Astrocyte of the cerebellum (primary cell): ENCODE measurements around the gene TMEM88.

Experiments
- DNase-seq: peaks from one replicate; pipeline ENCODE4 v3.0.0-alpha.2; 2011; ENCODE audit warnings: low read depth
- H3K4me3 ChIP-seq: 2 replicates; pipeline ENCODE4 v1.5.1; 2011; ENCODE audit warnings: mild to moderate bottlenecking, low read depth, low read length, moderate library complexity
- CTCF ChIP-seq: IDR thresholded peaks from 2 replicates; pipeline ENCODE4 v1.5.1; 2012; ENCODE audit warnings: low read length, low read depth, moderate library complexity, mild to moderate bottlenecking; ENCODE audit errors: missing control alignments
- in situ Hi-C: cut with HindIII; loops from 2 replicates; pipeline ENCODE4 v1.10.0; 2017; ENCODE audit warnings: low sequenced_read_pairs

Gene TMEM88

GRCh38 chr17:7889166-7889955, 34.5 kb downstream of the TMEM88 start:
- in situ Hi-C loops = no loop called here
- peak; percentile 70 for DNase-seq
- H3K4me3 ChIP-seq = peak overlapping the region; percentile 3
- peak; percentile 49 for TF ChIP-seq CTCF

- H3K4me3 ChIP-seq = no peak overlapping the region
- no peak for DNase-seq
- in situ Hi-C loops = no loop called here
- TF ChIP-seq CTCF = no peak
Measured at GRCh38 chr17:7893187-7893880, 38.5 kb downstream of the TMEM88 start.

- no peak for DNase-seq
- in situ Hi-C loops = no loop called here
- H3K4me3 ChIP-seq = no peak overlapping the region
- no peak for TF ChIP-seq CTCF
Measured at GRCh38 chr17:7894226-7894625, 39.4 kb downstream of the TMEM88 start.

- H3K4me3 ChIP-seq = no peak overlapping the region
- in situ Hi-C loops = no loop called here
- no peak for TF ChIP-seq CTCF
- no peak for DNase-seq
Measured at GRCh38 chr17:7894866-7895265, 40.0 kb downstream of the TMEM88 start.

- no peak for DNase-seq
- H3K4me3 ChIP-seq = no peak overlapping the region
- in situ Hi-C loops = no loop called here
- TF ChIP-seq CTCF = no peak
Measured at GRCh38 chr17:7897090-7897489, 42.2 kb downstream of the TMEM88 start.

GRCh38 chr17:7897773-7898172, 42.9 kb downstream of the TMEM88 start:
- H3K4me3 ChIP-seq = no peak overlapping the region
- no peak for DNase-seq
- in situ Hi-C loops = no loop called here
- TF ChIP-seq CTCF = peak; percentile 49
